ENCODE results near the gene SPEG.

The SPEG gene

GRCh38 chr2:219449609-219450008 lies 15.0 kb downstream of the SPEG start:
- H3K4me2 ChIP-seq (ENCODE audit: low read length), result no peak overlapping the region
- H2AFZ ChIP-seq (ENCODE audit: low read length), result no peak overlapping the region
- H3K4me3 ChIP-seq (ENCODE audit: low read depth, low read length, poor library complexity, severe bottlenecking), result no peak overlapping the region
- H3K9me3 ChIP-seq (ENCODE audit: low read length), result no peaks in the 10 kb centered on the region
- no peaks in the 10 kb centered on the region for H3K4me1 ChIP-seq (ENCODE audit: insufficient read depth, low read length, severe bottlenecking)
- H3K27me3 ChIP-seq (ENCODE audit: insufficient read depth, low read length), result no peaks in the 10 kb centered on the region; the same call in 1 of the 2 replicates
- H3F3A ChIP-seq (ENCODE audit: insufficient read depth, low read length), result no peaks in the 10 kb centered on the region
- H3K27ac ChIP-seq (ENCODE audit: low read depth, low read length, poor library complexity, severe bottlenecking), result no peak overlapping the region
- H3K79me2 ChIP-seq (ENCODE audit: insufficient read depth, low read length), result no peaks in the 10 kb centered on the region
- H3K9ac ChIP-seq (ENCODE audit: low read length), result no peak overlapping the region
- H3K36me3 ChIP-seq (ENCODE audit: insufficient read depth, low read length), result no peaks in the 10 kb centered on the region
- TF ChIP-seq EZH2 (IDR thresholded peaks at IDR 0.05; ENCODE audit: borderline replicate concordance, low read length) (no peak), CTCF (IDR thresholded peaks at IDR 0.05; ENCODE audit: low read length) (no peak)
- H4K20me1 ChIP-seq (ENCODE audit: insufficient read depth, low read length), result no peaks in the 10 kb centered on the region
- H3K9me2 ChIP-seq (ENCODE audit: low read depth, low read length), result no peaks in the 10 kb centered on the region

- Histone ChIP-seq H3K4me3 (ENCODE audit: low read depth, low read length, poor library complexity, severe bottlenecking) (no peak overlapping the region), H3F3A (ENCODE audit: insufficient read depth, low read length) (no peaks in the 10 kb centered on the region), H3K4me2 (ENCODE audit: low read length) (no peak overlapping the region), H3K27me3 (ENCODE audit: insufficient read depth, low read length) (no peaks in the 10 kb centered on the region; the same call in 1 of the 2 replicates), H3K36me3 (ENCODE audit: insufficient read depth, low read length) (no peaks in the 10 kb centered on the region), H2AFZ (ENCODE audit: low read length) (no peak overlapping the region), H3K4me1 (ENCODE audit: insufficient read depth, low read length, severe bottlenecking) (no peaks in the 10 kb centered on the region), H3K79me2 (ENCODE audit: insufficient read depth, low read length) (no peaks in the 10 kb centered on the region), H4K20me1 (ENCODE audit: insufficient read depth, low read length) (no peaks in the 10 kb centered on the region), H3K27ac (ENCODE audit: low read depth, low read length, poor library complexity, severe bottlenecking) (no peak overlapping the region), H3K9ac (ENCODE audit: low read length) (no peak overlapping the region), H3K9me3 (ENCODE audit: low read length) (no peaks in the 10 kb centered on the region), H3K9me2 (ENCODE audit: low read depth, low read length) (no peaks in the 10 kb centered on the region)
- TF ChIP-seq CTCF (IDR thresholded peaks at IDR 0.05; ENCODE audit: low read length) (no peak), EZH2 (IDR thresholded peaks at IDR 0.05; ENCODE audit: borderline replicate concordance, low read length) (no peak)
Measured at GRCh38 chr2:219451661-219452360, 17.2 kb downstream of the SPEG start.

GRCh38 chr2:219452361-219453317 lies 18.0 kb downstream of the SPEG start:
- Histone ChIP-seq H3K27ac (ENCODE audit: low read depth, low read length, poor library complexity, severe bottlenecking) (no peak overlapping the region), H3K9ac (ENCODE audit: low read length) (no peak overlapping the region), H3K36me3 (ENCODE audit: insufficient read depth, low read length) (no peaks in the 10 kb centered on the region), H3K9me3 (ENCODE audit: low read length) (no peaks in the 10 kb centered on the region), H3K27me3 (ENCODE audit: insufficient read depth, low read length) (no peaks in the 10 kb centered on the region; the same call in 1 of the 2 replicates), H3F3A (ENCODE audit: insufficient read depth, low read length) (no peaks in the 10 kb centered on the region), H3K79me2 (ENCODE audit: insufficient read depth, low read length) (no peaks in the 10 kb centered on the region), H3K4me3 (ENCODE audit: low read depth, low read length, poor library complexity, severe bottlenecking) (no peak overlapping the region), H2AFZ (ENCODE audit: low read length) (no peak overlapping the region), H3K4me1 (ENCODE audit: insufficient read depth, low read length, severe bottlenecking) (no peaks in the 10 kb centered on the region), H4K20me1 (ENCODE audit: insufficient read depth, low read length) (no peaks in the 10 kb centered on the region), H3K4me2 (ENCODE audit: low read length) (no peak overlapping the region), H3K9me2 (ENCODE audit: low read depth, low read length) (no peaks in the 10 kb centered on the region)
- TF ChIP-seq EZH2 (IDR thresholded peaks at IDR 0.05; ENCODE audit: borderline replicate concordance, low read length), result no peak
- no peak for TF ChIP-seq CTCF (IDR thresholded peaks at IDR 0.05; ENCODE audit: low read length)

Data from OCI-LY1 (cell line).